Activated effector memory CD4-positive, alpha-beta T cell treated with anti-CD3 and anti-CD28 coated beads, Interleukin-2, amount 50 U/mL, for 16 hours (primary cell): ENCODE data around the gene NASP.

Source experiments
- DNase-seq: peaks from one replicate; pipeline ENCODE4 v3.0.0-alpha.2; 2020

NASP gene

DNA sequence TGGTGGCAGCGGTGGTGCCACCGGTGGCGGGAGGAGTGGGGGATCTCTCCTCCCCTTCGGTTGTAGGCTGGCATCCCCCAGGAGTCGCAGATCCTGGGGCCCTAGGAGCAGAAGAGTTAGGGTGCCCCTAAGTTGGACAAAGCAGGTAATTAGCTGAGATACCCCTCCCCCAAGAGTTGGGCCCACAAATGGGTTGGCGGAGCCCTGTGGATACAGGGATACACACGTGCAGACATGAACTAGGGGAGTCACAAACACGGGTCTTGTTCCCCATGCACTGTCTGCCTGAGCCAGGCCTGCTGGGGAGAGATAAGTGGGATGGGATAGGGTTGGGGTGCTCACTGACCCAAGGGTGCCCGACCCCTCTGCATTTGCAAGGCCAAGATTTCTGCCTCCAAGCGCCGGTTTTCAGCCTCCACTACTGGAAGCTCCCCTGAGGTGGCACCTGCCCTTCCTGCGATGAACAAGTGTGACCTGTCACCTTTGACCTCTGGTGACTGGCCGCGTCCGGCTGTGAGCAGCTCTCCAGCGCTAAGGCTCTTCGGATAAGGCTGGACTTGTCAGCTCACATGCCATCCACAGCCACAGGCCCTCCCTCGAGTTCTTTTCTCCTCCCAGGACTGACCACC, 38.2 kb downstream of the NASP start:
- DNase-seq: no peak

DNA sequence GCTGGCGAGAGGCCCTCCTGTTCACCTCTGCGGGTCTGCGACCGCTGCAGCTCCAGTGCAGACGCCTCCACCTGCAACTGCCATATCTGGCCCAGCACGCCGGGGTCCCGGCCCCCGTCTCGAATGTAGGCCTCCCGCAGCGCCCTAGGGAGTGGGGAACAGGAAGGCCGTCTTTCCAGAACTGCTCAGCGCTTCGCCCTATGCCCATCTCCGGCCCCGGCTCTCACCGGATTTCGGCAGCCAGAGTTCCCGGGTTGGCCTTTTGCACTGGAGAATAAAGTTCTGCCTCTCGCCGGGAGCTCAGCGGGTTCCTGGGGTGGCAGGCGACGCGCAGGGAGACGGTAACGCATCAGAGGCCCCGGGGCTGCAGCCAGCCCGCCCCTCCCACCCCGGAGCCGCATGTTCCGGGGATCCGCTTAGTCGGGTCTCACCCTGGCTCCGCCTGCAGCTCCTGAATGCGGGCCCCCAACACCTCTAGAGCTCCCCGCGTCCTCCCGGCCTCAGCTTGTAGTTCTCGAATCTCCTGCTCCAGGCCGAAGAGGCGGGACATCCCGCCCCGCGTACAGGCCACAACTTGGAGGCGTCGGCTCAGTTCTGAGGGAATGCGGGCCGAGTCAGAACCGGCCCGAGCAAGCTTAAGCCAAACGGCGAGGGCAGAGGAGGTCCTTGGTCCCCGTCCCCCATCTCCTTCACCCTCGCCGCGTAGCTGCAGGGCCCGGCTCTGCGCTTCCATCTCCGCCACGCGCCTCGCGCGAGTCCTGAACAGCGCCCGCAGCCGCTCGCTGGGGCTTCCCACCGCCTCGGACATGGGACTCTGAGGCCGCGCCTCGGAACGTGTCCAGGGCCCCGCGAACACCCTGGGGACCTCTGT, 38.9 kb downstream of the NASP start:
- no peak for DNase-seq

GRCh38 chr1:45623972-45624371, 40.1 kb downstream of the NASP start, which contains the start of gene CCDC17:
CCDC17 (minus strand) TSS chr1:45624054; CDS start chr1:45623909, 145 bp downstream.
- no peak for DNase-seq

DNA sequence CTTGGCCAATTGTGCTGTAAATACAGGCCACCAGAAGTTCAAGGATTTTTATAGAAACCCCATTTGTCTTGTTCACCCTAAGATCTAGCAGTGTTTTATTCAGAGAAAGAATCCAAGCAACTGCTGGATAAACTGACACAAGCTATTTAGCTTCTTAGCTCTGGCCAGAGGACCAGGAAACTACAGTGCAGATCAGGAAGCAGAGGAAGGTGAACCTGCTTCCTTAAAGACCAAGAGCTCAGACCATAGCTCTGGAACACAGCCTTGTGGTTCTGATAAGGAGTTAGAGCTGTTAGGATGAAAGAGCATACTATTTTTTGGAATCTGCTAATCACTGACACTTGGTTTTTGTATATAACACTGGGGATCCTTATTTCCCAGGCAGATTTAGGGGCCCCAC, 45.2 kb downstream of the NASP start:
- no peak for DNase-seq

DNA sequence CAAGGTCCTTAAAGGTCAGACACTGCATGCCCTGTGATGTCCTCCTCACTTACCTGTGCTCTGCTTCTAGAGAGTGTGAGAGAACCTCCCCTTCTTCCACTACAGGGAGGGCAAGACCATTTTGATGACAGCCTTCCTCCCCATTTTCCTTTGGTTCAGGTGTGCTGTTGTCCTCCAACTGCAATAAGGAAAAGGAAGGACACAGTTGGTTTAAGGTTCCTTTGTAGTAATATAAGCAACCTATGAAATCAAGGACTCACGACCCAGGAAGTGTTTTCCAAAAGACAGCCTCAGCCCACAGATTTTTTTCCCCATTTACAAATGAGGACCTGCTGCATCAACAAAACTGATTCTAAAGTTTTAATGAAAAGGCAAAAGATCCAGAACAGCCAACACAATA, 46.6 kb downstream of the NASP start:
- no peak for DNase-seq

DNA sequence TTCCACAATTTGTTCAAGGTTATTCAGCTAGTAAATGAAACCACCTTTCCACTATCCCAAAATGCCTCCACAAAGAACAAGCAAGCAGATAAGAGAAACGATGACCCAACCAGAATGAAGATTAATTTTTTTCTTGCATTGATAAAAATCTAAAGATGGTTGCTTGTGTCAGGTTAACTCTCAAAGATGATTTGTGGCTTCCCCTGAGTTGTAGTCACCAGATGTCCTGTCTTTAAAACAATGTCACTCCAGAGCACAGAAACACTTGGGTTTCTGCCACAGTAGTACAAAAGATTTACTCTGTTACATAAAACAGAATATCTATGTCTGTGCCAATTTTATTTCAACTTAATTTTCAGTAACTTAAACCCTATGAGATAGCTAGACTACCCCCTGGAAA, 51.4 kb downstream of the NASP start:
- DNase-seq: no peak

GRCh38 chr1:45640293-45640692, 56.5 kb downstream of the NASP start:
- DNase-seq: no peak

- DNase-seq: no peak
These were observed 59.5 kb downstream of the NASP start for GRCh38 chr1:45643321-45643720.

DNA sequence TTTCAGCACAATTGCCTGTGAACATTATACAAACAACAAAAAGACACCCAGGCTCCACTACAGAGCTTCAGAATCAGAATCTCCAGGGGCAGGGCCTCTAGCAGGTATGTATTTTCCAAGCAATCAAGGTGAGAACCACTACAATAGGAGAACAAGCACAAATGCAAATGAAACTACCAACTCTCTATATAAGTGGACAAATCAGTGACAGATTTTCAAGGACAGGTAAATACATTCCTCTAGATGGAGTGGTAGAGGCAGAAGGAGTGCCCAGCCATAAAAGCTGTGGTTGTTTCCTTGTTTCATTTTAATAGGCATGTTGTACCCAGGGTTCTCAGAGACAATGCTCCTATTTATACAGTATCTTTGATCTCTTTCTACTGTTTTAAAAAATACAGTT, 60.1 kb downstream of the NASP start:
- no peak for DNase-seq

GRCh38 chr1:45644661-45645060, 60.8 kb downstream of the NASP start:
- no peak for DNase-seq

DNA sequence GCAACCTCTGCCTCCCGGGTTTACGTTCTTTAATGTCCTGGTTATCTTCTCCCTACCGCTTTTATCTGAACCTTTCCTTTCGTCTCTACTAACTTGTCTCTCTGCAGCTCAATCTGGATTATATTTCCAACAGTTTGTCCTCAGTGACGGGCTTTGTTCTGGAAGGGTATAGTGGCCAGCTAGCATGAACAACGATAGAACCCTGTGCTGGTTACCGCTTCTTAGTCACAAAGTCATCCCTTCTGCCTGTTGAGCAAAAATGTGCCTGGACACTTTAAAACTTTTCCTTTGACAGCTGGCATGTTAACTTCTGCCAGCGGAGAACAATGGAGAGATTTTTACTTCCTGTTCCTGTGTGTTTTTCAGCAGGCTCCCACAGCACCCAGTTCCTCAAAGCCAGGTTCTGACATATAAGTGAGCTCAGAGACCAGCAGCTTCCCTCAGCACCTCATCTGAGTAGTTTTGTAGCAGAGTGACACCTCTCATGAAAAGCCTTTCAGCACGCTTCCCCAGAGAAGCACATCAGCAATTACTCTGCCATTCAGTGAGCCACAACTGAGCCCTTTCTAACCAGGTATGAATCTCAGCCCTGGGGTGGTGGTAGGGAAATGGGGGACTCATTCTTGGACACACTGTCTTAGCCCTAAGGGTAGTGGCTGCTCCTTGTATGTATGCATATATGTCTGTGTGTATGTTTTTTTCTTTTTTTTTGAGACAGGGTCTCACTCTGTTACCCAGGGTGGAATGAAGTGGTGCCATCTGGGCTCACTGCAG, 63.6 kb downstream of the NASP start:
- no peak for DNase-seq

GRCh38 chr1:45654540-45655280, 70.9 kb downstream of the NASP start:
- DNase-seq: no peak

DNA sequence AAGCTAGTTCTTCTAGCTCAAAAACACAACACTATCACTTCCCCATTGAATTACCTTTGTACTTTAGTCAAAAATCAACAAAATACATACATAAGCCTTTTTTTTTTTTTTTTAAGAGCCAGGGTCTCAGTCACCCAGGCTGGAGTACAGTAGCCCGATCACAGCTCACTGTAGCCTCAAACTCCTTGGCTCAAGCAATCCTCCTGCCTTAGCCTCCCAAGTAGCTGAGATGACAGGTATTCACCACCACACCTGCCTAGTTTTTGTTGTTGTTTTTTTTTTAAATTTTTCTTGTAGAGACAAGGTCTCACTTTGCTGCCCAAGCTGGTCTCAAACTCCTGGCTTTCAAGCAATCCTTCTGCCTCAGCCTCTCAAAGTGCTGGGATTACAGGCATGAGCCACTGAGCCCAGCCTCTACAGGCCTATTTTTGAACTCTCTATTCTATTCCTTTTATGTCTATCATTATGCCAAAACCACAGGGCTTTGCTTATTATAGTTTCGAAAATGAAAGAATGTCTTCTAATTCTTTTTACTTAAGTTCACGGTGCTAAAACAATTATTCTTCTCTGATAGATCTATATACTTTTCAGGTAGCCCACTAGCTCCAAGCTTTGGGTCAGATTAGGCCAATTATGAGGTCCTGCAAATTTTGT, 72.9 kb downstream of the NASP start:
- DNase-seq: no peak

DNA sequence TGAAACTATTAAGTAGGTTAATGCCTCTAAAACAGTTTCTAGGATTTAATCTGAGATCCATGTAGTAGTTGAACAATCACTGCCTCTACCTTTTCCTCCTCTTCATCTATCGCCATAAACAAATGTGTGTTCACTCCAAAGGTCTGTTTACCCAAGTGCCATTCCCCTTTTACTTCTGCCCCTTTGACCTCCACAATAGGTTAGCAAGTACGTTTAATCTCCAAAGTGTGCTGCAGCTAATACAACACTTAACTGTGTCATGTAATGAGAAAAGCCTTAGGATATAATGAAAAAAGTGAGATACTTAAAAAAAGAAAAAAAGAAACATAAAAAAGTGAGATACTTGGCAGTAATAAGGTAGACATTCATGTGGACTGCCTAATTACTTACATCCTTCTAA, 74.3 kb downstream of the NASP start:
- DNase-seq: no peak

DNA sequence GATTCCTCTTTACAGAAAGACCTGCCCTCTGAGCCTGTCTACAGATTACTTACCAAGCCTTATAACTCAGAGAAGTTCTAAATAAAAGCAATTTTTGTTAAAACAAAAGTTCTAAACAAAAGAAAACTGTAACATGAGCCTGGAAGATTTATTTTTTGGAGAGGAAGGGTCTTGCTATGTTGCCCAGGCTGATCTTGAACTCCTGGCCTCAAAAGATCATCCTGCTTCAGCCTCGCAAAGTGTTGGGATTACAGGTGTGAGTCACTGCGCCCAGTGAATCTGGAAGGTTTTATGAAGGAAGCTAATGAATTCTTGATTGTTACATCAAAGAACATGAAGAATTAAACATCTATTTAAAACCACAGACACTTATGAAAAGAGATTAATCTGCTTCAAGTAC, 75.4 kb downstream of the NASP start:
- DNase-seq: no peak

- DNase-seq: no peak
These were observed 76.5 kb downstream of the NASP start for GRCh38 chr1:45660336-45660735.

GRCh38 chr1:45666836-45667235, 83.0 kb downstream of the NASP start:
- no peak for DNase-seq

DNA sequence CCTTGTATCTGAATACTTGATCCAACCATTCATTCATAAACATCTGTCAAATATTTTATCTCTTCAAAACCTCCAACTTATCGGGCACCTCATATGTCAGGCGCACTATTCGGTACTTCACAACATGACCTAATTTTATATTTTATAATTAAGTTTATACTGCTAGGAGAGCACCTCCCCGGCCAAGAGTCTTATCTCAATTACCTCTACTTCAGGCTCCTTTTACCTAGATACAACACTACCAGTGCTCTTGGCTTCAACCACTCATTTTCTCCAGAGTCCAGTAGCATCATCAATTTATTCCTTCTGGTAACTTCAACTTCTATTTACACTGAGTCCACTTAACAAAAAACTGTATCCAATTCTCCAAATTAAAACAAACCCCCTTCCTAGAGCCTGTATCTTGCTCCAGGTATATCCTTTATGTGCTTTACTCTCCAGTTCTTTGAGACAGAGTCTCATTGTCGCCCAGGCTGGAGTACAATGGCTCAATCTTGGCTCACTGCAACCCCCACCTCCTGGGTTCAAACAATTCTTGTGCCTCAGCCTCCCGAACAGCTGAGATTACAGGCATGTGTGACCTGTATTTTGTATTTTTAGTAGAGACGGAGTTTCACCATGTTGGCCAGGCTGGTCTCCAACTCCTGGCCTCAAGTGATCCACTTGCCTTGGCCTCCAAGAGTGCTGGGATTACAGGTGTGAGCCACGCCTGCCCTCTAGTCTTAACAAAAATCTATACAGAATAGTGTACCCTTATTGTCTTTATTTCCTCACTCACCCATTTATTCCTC, 83.7 kb downstream of the NASP start:
- DNase-seq: no peak
